Fibroblast of skin of scalp (primary cell): ENCODE data around the gene DNAJC17.
A peak's percentile ranks its signal among the peaks of the same experiment; 100 is the strongest.

Source experiments
- DNase-seq: peaks from one replicate; pipeline ENCODE4 v3.0.0-alpha.2; 2013

DNAJC17 gene

GRCh38 chr15:40731034-40731433, 76.2 kb downstream of the DNAJC17 start:
- no peak for DNase-seq

GRCh38 chr15:40723919-40724318, 83.4 kb downstream of the DNAJC17 start:
- no peak for DNase-seq

GRCh38 chr15:40722934-40723333, 84.3 kb downstream of the DNAJC17 start:
- peak; percentile 6 for DNase-seq

- no peak for DNase-seq
Measured at GRCh38 chr15:40722354-40722753, 84.9 kb downstream of the DNAJC17 start.

GRCh38 chr15:40721701-40722100, 85.6 kb downstream of the DNAJC17 start:
- no peak for DNase-seq

- DNase-seq: no peak
Measured at GRCh38 chr15:40716165-40716564, 91.1 kb downstream of the DNAJC17 start.
